ENCODE measurements around the gene ENTHD1. TPM values are rescaled to one million over a fixed set of nuclear protein-coding genes. Genes with fewer than 3 reads are reported as not detected.

Gene ENTHD1
- total RNA-seq, 4 donors from 2014 or later, result 0.14 TPM; not detected in 3

DNA sequence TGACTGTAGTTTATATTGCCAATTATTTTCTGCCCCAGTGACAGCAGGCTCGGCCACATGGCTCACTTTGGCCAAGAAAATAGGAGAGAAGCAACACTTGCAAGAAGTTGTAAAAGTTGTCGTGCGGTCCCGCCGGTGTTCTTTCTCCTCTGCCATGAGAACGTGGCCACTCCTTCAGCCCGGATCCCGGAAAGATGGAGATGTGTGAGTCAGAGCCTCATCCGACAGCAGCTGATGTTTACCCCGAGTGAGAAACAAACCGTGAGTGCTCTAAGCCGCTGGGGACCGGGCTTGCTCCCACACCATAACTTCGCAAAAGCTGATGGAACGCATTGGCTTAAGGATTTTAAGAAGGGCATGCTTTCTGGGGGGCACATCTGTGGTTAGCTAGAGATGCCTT is 166.0 kb downstream of the ENTHD1 start:
- Histone ChIP-seq H3K27me3 (no peaks in the 10 kb centered on the region), H3K4me1 (no peaks in the 10 kb centered on the region), H3K36me3 (no peaks in the 10 kb centered on the region), H3K9me3 (no peaks in the 10 kb centered on the region), H3K4me3 (no peak overlapping the region), H3K27ac (no peak overlapping the region)
- no peak for DNase-seq
- intact Hi-C loops (cut with DNase I; ENCODE audit: low total_unique reads), result no loop called here
- TF ChIP-seq POLR2A (IDR thresholded peaks at IDR 0.05), result no peak
- TF ChIP-seq, protein P1, sequence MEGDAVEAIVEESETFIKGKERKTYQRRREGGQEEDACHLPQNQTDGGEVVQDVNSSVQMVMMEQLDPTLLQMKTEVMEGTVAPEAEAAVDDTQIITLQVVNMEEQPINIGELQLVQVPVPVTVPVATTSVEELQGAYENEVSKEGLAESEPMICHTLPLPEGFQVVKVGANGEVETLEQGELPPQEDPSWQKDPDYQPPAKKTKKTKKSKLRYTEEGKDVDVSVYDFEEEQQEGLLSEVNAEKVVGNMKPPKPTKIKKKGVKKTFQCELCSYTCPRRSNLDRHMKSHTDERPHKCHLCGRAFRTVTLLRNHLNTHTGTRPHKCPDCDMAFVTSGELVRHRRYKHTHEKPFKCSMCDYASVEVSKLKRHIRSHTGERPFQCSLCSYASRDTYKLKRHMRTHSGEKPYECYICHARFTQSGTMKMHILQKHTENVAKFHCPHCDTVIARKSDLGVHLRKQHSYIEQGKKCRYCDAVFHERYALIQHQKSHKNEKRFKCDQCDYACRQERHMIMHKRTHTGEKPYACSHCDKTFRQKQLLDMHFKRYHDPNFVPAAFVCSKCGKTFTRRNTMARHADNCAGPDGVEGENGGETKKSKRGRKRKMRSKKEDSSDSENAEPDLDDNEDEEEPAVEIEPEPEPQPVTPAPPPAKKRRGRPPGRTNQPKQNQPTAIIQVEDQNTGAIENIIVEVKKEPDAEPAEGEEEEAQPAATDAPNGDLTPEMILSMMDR (IDR thresholded peaks at IDR 0.05), result no peak

DNA sequence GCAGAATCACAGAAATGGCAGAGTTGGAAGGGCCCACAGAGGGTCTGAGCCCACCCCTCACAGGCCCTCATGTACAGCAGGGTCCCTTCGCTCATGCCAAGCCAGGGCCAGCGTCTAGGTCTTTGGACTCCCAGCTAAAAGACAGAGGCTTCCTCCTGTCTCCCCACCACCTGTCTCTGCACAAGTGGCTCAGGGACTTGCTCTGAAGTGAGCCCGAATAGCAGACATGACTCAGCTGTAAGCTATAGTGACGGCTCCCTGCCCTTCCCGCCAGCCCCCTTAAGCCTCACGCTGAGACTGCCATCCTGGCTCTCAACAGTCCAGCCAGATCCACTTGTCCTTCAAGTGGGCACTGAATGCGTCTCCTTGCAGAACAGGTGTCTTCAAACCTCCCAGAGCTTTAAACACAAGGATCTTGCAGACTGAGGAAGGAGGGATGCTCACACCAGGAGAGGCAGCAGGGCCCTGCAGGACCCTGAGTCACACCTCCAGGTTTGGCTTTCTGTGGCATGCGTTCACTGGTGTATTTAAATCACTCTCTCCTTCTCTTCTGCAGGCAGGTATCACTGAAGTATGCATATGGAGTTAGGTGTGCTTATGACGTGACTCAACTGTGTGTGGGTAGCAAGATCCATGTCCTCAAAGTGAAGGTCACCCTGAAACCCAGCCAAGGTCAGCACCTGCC is 168.1 kb downstream of the ENTHD1 start:
- Histone ChIP-seq H3K4me3 (no peak overlapping the region), H3K36me3 (no peaks in the 10 kb centered on the region), H3K27ac (no peak overlapping the region), H3K4me1 (no peaks in the 10 kb centered on the region), H3K9me3 (no peaks in the 10 kb centered on the region), H3K27me3 (no peaks in the 10 kb centered on the region)
- intact Hi-C loops (cut with DNase I; ENCODE audit: low total_unique reads), result no loop called here
- DNase-seq, result no peak
- TF ChIP-seq, protein P1 (IDR thresholded peaks at IDR 0.05), result no peak
- no peak for TF ChIP-seq POLR2A (IDR thresholded peaks at IDR 0.05)

DNA sequence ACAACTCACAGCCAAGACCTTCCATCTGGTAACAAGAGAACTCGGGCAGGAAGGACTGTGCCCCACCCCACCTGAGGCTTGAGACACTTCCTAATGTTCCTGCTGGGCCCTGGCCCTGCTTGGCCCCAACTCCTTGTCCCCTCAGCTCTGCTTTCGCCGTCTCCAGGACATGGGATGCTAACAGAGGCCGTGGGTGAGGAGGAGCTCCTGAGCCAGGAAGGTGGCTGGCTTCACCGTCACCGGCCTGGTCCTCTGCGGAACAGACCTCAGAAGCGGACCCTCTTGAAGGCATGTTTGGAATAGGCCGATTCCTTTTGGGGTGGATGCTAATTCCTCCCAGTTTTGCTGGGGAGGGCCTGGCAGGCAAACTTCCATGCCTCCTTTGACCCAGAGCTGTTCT is 168.7 kb downstream of the ENTHD1 start:
- no peaks in the 10 kb centered on the region for H3K4me1 ChIP-seq
- H3K27ac ChIP-seq, result no peak overlapping the region
- no peaks in the 10 kb centered on the region for H3K9me3 ChIP-seq
- no peak overlapping the region for H3K4me3 ChIP-seq
- no peaks in the 10 kb centered on the region for H3K36me3 ChIP-seq
- DNase-seq, result no peak
- TF ChIP-seq POLR2A (IDR thresholded peaks at IDR 0.05), result no peak
- TF ChIP-seq, protein P1 (IDR thresholded peaks at IDR 0.05), result no peak
- intact Hi-C loops (cut with DNase I; ENCODE audit: low total_unique reads), result no loop called here
- no peaks in the 10 kb centered on the region for H3K27me3 ChIP-seq

DNA sequence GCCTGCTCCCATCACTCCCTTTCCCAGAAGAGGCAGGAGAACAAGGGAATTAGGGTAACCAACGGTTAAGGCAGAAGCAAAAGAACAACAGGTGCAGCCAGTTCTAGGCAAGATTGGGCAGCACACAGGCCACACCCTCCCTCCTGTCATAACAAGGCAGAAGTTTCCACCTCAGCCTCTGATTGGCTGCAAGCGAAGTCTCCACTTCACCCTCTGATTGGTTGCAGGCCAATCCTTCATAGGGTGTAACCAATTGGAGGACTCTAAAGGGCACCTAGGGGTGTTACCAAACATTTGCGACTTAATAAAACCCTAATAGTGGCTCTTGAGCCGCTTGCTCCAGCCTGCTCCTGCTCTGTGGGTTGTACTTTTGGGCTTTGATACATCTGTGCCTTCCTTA is 169.2 kb downstream of the ENTHD1 start:
- intact Hi-C loops (cut with DNase I; ENCODE audit: low total_unique reads), result no loop called here
- no peaks in the 10 kb centered on the region for H3K36me3 ChIP-seq
- H3K27me3 ChIP-seq, result no peaks in the 10 kb centered on the region
- no peak for DNase-seq
- H3K9me3 ChIP-seq, result no peaks in the 10 kb centered on the region
- TF ChIP-seq, protein P1 (IDR thresholded peaks at IDR 0.05), result no peak
- TF ChIP-seq POLR2A (IDR thresholded peaks at IDR 0.05), result no peak
- H3K27ac ChIP-seq, result no peak overlapping the region
- H3K4me1 ChIP-seq, result no peaks in the 10 kb centered on the region
- no peak overlapping the region for H3K4me3 ChIP-seq

DNA sequence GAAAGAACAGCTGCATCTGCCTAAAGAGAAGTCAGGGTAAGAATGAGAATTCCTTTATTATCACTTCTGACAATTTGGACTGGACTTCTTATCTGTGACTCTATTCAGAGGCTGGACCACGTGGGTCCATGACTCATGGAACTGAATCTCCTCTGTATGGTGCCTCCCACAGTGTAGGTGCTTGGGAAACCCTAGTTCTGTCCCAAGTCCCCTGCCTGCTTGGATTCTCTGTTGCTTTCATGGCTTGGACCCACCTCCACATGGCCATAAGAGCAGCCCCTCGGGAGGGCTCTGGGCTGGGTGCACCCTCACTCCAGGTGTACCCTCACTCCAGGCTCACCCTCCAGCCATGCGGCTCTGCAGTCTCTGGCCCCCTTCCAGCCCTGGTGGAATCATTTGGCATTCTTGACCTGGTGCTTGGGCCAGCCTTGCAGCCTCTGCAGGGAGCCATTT is 169.6 kb downstream of the ENTHD1 start:
- Histone ChIP-seq H3K4me3 (no peak overlapping the region), H3K27me3 (no peaks in the 10 kb centered on the region), H3K9me3 (no peaks in the 10 kb centered on the region), H3K4me1 (no peaks in the 10 kb centered on the region), H3K27ac (no peak overlapping the region), H3K36me3 (no peaks in the 10 kb centered on the region)
- TF ChIP-seq, protein P1 (IDR thresholded peaks at IDR 0.05), result no peak
- no peak for TF ChIP-seq POLR2A (IDR thresholded peaks at IDR 0.05)
- intact Hi-C loops (cut with DNase I; ENCODE audit: low total_unique reads), result no loop called here
- DNase-seq, result no peak

All from uterus (tissue), 4 donors.